NCI-H526 treated with DMSO at 0.1 percent for 48 hours (cell line): ENCODE data around the gene SSC5D.
A peak's percentile ranks its signal among the peaks of the same experiment; 100 is the strongest.
"Not testable (repeated sequence)": the region's sequence is repeated elsewhere in the genome, so short reads cannot be mapped to it uniquely, and the experiment has no call there.

ENCODE experiments used
- DNase-seq: peaks from one replicate; lab custom pipeline; 2025; lab: John Stamatoyannopoulos, UW

Gene SSC5D

DNA sequence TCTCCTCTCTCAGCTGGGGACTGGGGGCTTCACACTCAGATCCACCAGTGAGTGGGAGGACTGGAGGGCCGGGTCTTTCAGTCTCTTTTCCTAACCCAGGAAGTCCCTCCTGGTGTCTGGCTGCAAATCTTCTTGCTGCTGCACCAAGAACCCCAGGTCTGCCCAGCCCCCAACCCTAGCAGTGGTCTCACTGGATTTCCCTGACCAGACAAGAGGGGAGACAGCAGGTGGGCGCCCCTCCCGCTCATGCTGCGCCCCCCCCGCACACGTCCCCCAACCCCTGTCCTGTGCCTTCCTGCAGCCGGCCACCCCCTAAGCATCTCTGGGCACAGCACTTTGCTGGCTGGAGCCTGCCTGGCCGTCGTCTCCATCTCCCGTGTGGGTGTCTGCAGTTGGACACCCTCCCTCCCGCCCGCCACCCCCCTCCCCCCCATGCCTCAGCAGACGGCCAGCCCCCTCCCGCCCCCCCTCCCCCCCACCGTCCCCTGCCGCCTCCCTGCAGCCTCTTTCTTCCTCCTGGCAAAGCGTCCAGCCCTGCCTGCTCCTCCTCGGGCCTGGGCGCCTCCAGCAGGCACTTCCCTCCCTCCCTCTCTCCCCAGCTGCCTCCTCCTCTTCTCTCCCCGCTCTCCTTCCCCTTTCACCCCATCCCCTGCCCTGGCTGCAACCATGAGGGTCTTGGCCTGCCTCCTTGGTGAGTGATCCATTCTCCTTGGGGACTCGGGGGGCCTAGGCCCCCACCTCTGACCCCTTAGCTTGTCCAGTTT, at the start of gene SSC5D:
Gene SSC5D, plus strand, starts transcription at position 513 of the 764 bp plus-strand sequence. Its CDS starts 154 bp downstream, at position 667.
- no peak for DNase-seq

DNA sequence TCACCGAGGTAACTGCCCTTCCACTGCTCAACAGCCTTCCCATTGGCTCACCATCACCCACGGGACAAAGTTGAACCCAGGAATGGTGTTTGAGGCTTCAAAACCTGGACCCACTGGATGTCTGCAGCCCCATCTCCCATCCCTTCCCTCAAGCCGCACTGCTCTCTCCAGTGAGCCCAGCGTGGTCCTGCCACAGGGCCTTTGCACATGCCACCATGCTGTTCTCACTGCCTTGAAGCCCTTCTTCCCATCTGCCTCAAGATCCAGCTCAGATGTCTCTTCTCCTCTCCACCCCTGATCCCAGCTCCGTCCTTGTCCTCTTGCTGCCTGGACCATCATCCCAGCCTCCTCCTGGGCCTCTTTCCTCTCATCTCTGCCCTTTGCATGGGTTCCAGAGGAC, 49.2 kb upstream of the SSC5D start:
- DNase-seq = no peak

DNA sequence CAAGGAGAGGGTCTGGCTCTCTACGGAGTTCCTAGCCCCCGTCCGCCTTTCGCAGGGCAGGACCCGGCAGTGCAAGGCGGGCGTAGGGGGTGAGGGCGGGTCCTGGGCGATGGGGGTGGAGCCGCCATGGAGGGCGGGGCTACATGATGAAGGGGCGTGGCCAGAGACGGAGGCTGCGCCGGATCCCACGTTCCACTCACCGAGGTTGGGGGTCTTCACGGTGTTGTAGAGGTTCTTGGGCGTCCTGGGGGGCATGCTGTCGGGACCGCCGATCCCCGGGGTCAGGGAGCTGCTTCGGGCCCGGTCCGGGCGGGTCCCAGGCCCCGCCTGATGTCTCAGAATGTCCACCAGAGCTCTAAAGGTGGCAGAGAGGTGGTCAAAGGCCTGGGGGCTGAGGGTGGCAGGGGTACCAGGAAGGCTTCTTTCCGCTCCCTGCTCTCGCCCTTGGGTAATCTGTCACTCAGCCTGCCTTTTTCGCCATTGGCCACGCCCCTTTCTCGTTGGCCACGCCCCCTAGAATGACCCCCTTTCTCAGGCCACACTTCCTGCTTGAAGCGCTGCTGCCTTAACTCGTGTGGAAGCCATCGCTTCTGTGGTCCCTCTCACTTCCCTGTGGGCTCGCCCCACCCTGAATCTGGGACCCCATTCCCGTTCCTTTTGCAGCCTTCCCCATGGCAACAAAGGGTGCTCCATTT, 47.7 kb upstream of the SSC5D start:
- no peak for DNase-seq

DNA sequence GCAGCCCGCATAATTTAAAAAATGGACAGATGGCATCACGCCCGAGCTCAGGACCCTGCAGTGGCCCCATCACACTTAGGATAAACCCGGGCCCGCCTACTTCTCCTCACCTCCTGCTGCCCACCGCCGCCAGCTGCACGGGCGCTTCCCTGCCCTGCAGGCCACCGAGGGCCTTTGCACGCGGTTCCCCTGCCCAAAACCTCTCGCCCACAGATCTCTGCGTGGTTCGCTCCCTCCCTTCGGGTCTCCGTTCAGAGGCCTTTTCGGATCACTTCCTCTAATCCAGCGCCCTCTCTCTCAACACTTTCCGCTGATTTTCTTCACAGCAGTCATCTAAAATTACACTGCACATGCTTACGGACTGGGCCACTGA, 46.9 kb upstream of the SSC5D start:
- DNase-seq = no peak

DNA sequence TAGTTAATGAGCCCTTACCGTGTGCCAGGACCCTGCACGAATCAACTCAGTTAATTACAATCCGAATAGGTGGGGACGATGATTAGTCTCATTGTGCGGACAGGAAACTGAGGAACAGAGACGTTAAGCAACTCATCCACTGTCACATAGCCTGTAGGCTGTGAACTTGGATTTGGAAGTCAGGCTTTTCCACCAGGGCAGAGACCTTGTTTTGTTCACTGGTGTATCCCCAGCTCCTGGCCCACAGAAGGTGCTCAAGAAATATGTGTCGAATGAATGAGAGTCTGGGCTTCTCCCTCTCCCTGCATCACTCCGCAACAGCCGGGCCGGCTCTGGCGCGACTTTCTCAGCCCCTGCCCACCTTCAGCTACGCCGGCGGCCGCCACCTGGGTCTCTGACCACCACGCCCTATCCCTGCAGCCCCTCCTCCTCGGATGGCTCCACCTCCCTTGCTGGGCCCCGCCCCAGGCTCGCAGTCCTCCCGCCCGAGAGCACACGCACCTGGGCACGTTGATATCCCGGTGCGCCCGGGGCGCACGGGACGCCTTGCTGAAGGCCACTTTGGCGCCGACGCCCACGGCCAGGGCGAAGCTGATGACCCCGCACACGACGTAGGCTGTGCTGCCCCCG, 46.4 kb upstream of the SSC5D start:
- DNase-seq = peak; percentile 65

DNA sequence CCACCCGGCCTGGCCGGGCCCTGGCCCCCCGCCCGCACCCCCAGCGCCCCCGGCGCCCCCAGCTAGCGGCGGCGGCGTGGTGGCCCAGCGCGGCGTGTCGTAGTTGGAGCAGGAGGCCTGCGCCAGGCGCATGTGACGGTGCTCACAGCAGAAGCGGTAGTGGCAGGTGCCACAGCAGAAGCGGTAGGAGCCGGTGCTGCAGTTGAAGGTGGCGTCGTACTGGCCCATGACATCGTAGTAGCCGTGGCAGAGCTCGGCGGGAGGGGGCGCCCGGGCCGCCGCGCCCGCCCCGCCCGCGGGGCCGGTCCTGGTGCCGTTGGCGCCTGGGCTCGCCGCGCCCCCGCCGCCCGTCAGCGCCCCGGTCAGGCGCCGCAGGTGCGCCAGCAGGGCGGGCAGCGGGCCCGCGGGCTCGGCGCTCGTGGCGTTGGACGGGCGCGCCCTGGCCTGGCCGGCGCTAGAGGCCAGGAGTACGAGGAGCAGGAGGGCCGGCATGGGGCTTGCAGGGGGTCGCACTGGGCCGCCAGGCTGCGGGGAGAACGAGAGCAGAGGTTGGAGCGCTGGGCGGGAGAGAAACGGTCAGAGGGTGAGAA, 45.8 kb upstream of the SSC5D start:
- DNase-seq = peak; percentile 51

DNA sequence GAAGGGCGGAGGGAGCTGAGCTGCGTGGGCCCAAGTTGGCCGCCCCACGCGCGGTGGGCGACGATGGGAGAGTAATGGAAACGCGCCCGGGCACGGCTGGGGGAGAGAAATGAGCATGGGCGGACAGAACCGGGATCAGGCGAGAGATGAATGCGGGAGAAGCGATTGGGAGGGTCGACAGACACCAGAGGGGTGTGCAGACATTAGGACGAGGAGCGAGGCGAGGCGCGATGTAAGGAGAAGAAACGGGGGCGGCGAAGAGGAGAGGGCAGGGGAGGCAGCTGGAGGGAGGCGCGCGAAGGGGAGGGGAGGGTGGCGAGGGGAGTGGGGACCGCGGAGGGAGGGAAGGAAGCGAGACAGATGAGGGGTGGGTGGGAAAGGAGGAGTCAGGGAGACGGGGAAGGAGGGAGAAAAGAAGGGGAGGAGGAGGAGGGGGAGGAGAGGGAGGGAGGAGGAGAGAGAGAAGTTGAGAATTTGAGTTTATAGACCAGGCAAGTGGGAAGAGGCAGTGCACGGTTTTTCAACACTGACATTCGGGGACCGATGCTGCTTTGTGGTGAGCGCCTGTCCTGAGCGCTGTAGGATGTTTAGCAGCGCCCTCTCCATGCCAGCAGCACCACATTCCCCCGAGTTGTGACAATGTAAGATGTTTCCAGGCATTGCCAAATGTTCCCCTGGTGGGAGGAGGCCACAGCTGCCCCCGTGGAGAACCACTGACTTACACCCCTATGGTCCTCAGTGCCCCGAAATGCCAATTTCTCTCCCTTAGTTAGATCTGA, 45.0 kb upstream of the SSC5D start, which contains the start of gene SHISA7:
Gene SHISA7, minus strand, starts transcription at position 256 of the 779 bp plus-strand sequence. CDS start 437 bp downstream, outside the sequence.
- DNase-seq = no peak

DNA sequence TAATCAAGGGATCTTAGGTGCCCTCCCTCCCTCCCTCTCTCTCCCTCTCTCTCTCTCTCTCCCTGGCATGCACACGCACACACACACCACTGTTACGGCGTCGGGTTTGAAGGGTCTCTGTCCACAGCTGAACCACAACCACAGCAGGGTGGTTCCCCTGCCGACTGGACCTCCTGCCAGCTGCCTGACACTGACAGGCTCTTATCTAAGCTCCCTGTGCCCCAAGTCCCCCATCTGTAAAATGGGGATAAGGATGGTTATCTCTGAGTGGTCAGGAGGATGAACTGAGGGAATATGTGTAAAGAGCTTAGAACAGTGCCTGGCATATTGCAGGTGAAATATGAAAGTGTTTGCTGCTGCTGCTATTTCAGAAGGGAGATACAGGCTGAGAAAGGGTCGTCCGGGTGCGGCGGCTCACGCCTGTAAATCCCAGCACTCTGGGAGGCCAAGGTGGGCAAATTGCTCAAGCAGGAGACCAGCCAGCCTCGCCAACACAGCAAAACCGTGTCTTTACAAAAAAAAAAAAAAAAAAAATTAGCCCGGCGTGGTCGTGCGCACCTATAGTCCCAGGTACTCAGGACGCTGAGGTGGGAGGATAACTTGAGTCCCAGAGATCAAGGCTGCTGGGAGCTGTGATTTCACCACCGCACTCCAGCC, 44.3 kb upstream of the SSC5D start:
- no peak for DNase-seq

DNA sequence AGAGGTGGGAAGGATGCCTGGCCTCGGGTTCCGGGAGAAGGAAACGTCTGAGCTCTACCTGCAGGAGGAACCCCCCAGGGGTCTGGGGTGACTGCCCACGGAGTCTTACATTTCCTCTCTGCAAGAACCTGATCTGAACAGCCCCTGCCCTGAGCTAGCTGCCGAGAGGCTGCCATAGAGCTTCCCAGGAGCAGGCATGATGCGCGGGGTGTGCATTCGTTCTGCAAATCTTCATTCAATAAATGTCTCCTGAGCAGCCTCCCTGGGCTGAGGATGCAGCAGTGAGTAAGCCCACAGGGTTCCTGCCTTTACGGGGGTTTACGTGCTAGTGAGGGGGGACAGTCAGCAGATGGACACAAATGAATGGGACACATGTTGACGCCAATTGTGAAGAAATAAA, 43.6 kb upstream of the SSC5D start:
- DNase-seq = no peak

DNA sequence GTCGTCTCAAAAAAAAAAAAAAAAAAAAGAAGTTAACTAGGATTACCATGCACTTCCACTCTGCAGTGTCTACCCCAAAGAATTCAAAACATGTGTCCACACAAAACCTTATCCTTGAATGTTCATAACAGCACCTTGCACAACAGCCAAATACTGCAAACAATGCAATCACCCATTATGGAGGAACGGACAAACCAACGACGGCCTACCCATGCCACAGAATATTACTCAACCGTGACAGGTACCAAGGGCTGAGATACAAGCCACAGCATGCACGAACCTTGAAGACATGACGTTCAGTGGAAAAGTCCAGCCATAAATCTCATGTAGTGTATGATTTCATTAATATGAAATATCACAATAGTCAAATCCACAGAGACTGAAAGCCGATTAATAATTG, 42.2 kb upstream of the SSC5D start:
- peak; percentile 35 for DNase-seq

DNA sequence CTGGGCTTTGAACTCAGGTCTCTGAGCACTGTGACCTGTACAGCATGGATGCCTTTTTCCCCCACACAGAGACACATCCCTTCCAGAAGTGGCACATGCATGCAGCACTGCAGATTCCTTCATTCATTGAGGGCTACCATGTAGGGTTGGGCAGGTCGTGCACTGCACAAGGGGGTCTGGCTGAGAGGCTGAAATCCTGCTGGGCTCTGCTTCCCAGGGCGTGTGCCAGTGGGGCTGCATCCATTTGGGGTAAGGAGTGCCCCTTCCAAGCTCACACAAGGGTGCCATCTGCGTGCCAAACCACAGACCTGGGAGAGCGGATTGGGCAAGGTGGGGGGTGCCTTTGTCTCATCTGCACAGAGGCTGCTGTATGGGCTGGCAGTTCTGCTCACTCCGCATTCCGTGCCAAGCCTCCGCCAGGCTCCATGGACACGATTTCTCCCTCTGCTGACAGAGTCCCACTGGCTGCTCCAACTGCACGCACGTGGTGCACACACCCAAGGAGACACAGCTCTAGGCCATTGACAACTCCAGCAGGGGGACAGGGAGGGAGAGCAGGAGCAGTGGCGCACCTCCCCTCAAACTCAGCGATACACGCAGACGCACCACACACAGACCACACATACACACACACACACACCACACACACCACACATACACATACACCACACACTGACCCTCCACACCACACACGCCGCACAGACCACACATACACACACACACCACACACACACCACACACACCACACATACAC, 40.6 kb upstream of the SSC5D start:
- peak; percentile 57 for DNase-seq

DNA sequence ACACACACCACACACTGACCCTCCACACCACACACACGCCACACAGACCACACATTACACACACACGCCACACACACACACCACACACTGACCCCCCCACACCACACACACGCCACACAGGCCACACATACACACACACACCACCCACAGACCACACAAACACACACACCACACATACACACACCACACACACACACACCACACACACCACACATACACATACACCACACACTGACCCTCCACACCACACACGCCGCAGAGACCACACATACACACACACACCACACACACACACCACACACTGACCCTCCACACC, 40.1 kb upstream of the SSC5D start:
- DNase-seq = not testable (repeated sequence)

DNA sequence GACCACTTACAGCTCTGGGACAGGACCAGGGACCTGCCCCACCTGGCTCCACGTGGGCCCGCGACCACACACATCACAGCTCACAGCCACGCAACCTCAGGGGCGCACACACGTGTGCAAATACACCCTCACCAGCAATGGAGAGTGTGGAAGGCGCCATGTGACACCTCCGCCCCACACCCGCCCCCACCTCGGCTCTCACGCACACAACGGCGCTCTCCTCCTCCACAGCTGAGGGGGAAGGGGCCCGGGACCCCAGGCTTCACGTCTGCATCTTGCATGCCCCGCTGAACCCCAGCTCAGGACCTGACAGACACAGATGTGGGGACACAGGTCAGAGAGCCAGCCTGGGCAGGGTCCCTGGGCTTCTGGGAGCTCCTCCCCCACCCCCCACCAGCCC, 38.8 kb upstream of the SSC5D start:
- no peak for DNase-seq

DNA sequence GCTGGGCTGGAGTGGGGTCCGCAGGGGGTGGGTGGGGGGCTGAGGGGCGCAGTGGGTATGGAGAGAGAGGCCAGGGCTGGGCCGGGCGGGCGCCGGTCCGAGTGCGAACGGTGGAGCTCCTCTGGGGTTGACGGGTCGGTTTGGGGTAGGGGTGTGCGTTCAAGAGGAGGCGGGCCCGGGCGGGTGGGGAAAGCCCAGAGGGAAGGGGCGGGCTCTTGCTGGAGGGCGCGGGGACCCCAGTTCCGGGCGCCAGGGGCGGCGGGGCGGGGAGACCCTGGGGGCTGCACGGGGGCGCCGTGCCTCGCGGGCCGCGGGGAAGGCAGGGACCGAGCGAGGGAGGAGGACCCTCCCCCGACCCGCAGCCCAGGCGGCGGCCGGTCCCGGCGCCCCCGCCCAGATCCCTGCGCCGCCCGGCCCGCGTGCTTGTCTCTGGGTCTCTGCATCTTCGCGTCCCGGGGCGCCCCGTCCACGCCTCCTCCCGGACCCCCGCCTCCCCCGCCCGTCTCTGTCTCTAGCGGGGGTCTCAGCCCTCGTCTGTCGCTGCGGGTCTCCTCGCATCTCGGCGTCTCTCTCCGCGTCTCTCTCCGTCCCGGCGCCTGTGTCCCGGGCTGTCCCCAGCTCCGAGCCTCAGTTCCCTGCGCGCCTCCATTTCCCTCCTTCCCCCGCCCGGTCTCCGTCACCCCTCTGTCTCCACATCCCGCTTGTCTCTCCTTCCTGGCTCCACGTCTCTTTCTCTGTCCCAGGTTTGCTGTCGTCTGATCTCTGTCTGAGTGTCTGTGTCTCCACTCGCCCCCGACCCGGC, 36.9 kb upstream of the SSC5D start:
- DNase-seq = no peak

DNA sequence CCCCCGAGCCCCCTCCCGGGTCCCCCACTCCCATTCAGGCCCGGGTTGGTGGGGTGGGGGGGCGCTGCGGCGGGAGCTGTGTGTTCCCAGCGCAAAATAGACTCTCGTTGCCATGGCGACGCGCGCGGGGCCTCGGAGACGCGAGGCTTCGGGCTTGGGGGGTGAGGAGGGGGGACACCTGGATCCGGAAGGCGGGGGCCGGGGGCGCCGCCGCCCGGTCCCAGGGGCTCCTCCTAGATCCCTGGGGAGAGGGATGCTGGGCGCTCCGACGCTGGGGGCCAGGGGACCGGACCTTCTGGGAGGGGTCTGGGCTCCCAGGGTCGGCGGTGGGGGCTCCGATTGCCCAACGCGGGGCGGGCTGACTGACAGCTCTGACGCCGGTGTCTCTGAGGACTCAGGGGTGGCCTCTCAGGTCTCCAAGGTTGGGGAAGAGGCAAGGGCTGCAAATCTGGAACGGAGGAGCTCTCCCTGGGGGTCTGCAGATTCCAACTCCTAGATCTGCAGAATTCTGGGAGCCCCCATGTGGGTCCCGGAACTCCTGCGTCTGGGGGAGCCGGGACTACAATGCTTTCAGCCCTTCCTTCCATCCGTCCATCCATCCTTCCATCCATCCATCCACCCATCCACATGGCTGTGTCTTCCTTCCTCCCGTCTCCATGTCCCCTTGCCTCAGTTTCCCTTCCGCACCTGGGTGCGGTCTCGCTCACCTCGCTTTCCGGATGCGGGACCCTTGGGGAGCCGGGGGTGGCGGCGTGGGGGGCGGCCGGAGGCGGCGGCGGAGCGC, 36.1 kb upstream of the SSC5D start:
- no peak for DNase-seq

DNA sequence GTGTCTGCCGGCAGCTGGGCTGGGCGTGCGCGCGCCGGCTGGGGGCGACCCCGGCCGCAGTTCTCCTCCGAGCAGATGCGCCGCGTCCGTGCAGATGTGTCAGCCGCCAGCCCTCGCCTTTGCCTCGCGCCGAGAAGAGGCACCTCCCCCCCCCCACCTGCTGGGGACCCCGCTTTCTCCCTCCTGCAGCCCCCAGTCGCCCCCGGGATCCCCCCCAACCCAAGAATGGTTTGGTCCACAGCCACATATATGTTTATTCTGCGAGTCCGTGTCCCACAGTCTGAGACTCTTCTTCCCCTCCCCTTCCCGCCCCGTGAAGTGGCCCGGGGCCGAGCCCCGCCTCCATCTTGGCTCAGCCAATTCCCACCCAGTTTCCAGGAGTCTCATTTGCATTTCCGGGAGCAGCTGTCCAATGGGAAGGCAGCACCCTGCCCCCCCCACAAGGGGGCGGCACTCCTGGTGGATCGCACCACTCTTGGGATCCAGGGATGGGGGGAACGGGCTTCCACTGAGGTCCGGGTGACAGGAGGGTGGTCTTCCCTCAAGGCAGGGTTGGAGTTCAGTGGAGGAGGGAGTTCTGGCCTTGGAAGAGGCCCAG, 35.4 kb upstream of the SSC5D start:
- peak; percentile 80 for DNase-seq

DNA sequence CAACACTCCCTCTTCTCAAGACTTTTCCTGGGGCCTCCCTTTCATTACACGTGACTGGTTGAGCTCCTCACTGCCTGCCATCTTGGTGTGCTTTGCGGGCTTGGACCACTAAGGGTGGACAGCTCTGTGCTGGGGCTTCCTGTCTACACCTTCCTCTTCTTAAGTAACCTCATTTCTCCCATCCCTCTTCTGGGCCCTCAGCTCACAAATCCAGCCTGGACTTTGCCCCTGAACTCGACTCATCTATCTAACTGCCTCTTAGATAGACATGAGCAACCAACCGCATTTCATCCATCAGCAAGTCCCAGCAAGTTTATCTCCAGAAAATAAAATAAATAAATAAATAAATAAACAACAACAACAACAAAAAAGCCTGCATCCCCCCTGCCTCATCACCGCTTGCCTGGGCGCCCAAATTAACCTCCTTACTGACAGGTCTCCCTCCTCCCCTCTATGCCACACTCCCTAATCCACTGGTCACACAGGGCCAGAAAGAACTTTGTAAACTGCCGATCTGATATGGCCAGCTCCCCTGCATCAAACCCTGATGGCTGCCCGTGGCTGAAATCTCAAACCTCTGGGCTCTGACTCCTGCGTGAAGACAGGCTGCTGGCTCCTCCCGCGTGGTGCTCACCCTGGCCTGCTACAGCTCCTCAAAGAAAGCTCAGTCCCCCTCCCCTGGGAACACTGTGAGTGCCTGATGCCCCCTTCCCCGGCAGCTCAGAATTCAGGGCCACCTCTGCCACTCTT, 34.5 kb upstream of the SSC5D start:
- DNase-seq = no peak

DNA sequence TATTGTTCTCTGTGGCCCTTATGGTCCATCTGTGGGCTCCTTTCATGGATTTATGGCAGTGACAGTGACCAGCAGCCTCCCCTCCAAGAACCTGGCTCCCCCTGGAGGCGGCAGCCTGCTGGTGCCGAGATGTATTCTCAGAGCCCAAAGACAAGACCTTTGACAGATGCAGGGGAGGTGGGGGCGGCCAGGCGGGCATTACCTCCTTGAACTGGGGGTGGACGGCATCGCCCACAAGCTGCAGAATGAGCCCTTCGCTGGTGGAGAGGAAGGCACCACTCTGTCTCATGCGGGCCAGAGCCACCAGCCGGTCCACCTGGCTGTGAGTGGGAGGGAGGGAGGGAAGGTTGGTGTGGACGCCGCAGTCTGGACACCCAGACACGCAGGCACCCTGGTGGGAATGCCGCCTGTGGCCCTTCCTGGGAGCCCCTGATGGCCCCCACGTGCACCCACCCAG, 33.4 kb upstream of the SSC5D start:
- no peak for DNase-seq
